Upper lobe of left lung (tissue), 6 donors: ENCODE measurements around the gene PIGU. TPM values are rescaled to one million over a fixed set of nuclear protein-coding genes. Genes with fewer than 3 reads are reported as not detected.

Experiments used
- ATAC-seq, 2 donors: fragments of 200-7000 bp; cut with Tn5 transposase; one replicate each; pipeline ENCODE4 v1.9.1; 2022; ENCODE audit warnings: mild to moderate bottlenecking in 2 of 2, moderate library complexity in 2 of 2; ENCODE audit not compliant: low FRiP score in 2 of 2
- DNase-seq, 2 donors: peaks; one replicate each; pipeline ENCODE4 v3.0.0-alpha.2; 2019 to 2020
- H3K27ac ChIP-seq, 4 donors: fragments of 200-600 bp; sonication (generic); one replicate each; pipeline ENCODE4 v1.5.1; 2016 to 2019
- H3K27me3 ChIP-seq, 4 donors: fragments of 200-600 bp; sonication (generic); one replicate each; pipeline ENCODE4 v1.5.1; 2017 to 2019
- H3K36me3 ChIP-seq, 4 donors: fragments of 200-600 bp; sonication (generic); one replicate each; pipeline ENCODE4 v1.5.1; 2016 to 2019
- H3K4me1 ChIP-seq, 4 donors: fragments of 200-600 bp; sonication (generic); one replicate each; pipeline ENCODE4 v1.5.1; 2018 to 2019
- H3K4me3 ChIP-seq, 4 donors: fragments of 200-600 bp; sonication (generic); one replicate each; pipeline ENCODE4 v1.5.1; 2017 to 2019; ENCODE audit warnings: mild to moderate bottlenecking in 2 of 4, moderate library complexity in 1 of 4
- H3K9me3 ChIP-seq, 4 donors: fragments of 200-600 bp; sonication (generic); one replicate each; pipeline ENCODE4 v1.5.1; 2018 to 2019
- CTCF ChIP-seq, 6 experiments: fragments of 450-650 bp in 4 of 6; fragments of 200-600 bp in 2 of 6; sonication (generic) in 2 of 6; IDR thresholded peaks; one replicate each; pipeline ENCODE4 v1.5.1; 2016 to 2019; ENCODE audit warnings: antibody characterized with exemption in 6 of 6
- EP300 ChIP-seq, 4 donors: sonication (generic); formaldehyde crosslinking; IDR thresholded peaks; one replicate each; pipeline ENCODE4 v1.5.1; 2017; ENCODE audit warnings: antibody characterized with exemption in 4 of 4, control low read depth in 2 of 4
- POLR2A ChIP-seq, 4 donors: fragments of 450-650 bp; IDR thresholded peaks; one replicate each; pipeline ENCODE4 v1.5.1; 2016 to 2017; ENCODE audit warnings: antibody characterized with exemption in 4 of 4, mild to moderate bottlenecking in 2 of 4
- POLR2AphosphoS5 ChIP-seq, 2 donors: sonication (generic); formaldehyde crosslinking; IDR thresholded peaks; one replicate each; pipeline ENCODE4 v1.5.1; 2017; ENCODE audit warnings: antibody characterized with exemption in 2 of 2
- WGBS, 2 donors: methylation state at CpG; one replicate each; pipeline ENCODE4 v1.1.5; 2017 to 2018; 5-methylcytosine and 5-hydroxymethylcytosine counted together
- total RNA-seq, 6 donors: library from RNA; depleted of rRNA in 4 of 6; stranded (reverse); fragments of >200 nt in 4 of 6; gene quantifications; one replicate each; pipeline versions ENCODE4 v1.1.0 to v1.2.1, GENCODE V29; 2016 to 2021
- donor health status: DM: no; HTN: no; CAD: no; lungs with moderate emphysema.
- donor health status: DM: no; HTN: yes; CAD: no; lungs with severe emphysema.

PIGU gene
- total RNA-seq, 6 donors from 2014 or later, result 8.0 to 17.1 (median 12.7) TPM

DNA sequence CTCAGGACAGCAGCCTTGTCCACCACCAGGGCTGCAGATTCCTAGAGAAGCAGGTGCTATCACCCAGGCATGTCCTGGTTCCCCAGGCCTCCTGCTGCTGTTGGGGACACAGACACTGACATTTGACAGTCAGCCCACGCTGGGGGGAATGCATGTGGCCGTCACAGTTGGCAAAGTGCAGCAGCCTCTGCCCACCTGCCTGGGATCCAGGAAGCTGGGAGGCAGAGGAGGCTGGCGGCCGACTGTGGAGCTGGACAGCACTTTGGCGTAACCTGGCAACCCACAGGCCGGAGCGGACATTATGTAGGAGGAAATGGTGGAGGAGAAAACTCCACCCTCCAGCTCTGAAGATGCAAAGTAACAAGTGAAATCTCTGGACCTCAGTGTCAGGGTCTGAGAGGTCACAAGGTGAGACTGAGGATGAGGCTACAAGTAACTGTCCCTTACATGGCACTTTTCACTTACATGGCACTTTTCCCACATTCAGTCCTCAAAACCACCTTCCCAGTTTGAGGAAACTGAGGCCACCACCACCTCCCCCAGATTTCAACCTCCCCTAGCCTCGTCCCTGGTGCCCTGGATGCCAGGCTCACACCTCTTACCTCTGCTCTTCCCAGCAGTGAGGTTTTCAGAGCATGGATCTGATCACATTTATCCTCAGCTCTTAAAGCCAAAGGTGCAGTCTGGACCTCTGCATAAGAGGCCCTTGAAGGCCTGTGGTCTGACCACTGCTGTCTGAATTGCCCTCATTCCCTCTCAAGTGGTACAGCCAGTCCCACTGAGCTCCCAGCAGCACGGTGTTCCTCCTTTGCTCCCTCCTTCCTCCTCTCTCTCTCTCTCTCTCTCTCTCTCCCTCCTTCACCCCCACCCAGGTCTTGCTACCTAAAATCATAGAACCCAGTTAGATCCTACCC is 109.7 kb downstream of the PIGU start:
- peak overlapping the region in 3 of 4 donors; percentile 20 to 62 (median 44) for H3K27ac ChIP-seq
- ATAC-seq, result peak; percentile 48 to 87
- peaks cover 0 to 15% (median 7%) of the 10 kb centered on the region in 4 donors for H3K4me1 ChIP-seq
- WGBS, 2 donors, result 64 to 71% methylated on average over 9 of the region's 9 CpGs
- DNase-seq, result peak; percentile 58 to 81
- H3K4me3 ChIP-seq, result no peak overlapping the region
- peaks cover 0 to 4% (median 0%) of the 10 kb centered on the region in 4 donors for H3K36me3 ChIP-seq
- no peaks in the 10 kb centered on the region for H3K27me3 ChIP-seq
- TF ChIP-seq POLR2A (IDR thresholded peaks at IDR 0.05), result no peak
- TF ChIP-seq POLR2AphosphoS5 (IDR thresholded peaks at IDR 0.05), result peak in 1 of 2 donors; percentile 46
- TF ChIP-seq CTCF (IDR thresholded peaks at IDR 0.05), result no peak
- TF ChIP-seq EP300 (IDR thresholded peaks at IDR 0.05), result no peak
- no peaks in the 10 kb centered on the region for H3K9me3 ChIP-seq

GRCh38 chr20:34564833-34565232 is 112.1 kb downstream of the PIGU start:
- no peak overlapping the region for H3K27ac ChIP-seq
- no peaks in the 10 kb centered on the region for H3K36me3 ChIP-seq
- H3K27me3 ChIP-seq, result no peaks in the 10 kb centered on the region
- H3K9me3 ChIP-seq, result no peaks in the 10 kb centered on the region
- no peak for ATAC-seq
- DNase-seq, result no peak
- no peak overlapping the region for H3K4me3 ChIP-seq
- WGBS, 2 donors, result 77 to 79% methylated on average over 6 to 7 of the region's 7 CpGs
- peaks cover 0 to 15% (median 1%) of the 10 kb centered on the region in 4 donors for H3K4me1 ChIP-seq
- no peak for TF ChIP-seq POLR2A (IDR thresholded peaks at IDR 0.05)
- TF ChIP-seq POLR2AphosphoS5 (IDR thresholded peaks at IDR 0.05), result no peak
- TF ChIP-seq CTCF (IDR thresholded peaks at IDR 0.05), result no peak
- no peak for TF ChIP-seq EP300 (IDR thresholded peaks at IDR 0.05)

DNA sequence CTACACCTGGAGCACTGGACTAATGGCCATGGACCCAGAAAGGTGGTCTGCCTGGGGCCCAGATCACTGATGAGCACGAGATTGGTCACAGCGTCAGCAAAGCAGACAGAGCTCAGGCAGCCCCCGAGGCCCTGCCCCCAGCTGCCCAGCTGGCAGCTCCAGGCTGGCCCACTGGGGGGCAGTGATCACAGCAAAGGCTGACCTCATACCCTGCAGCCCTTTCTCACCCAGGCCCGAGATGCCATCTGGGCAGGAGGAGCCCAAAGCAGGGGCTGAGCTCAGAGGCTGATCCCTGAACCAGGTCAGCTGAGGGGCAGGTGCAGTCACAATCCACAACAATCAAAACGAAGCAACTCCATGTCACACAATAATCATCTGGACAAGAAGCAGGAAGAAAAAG is 114.3 kb downstream of the PIGU start:
- no peaks in the 10 kb centered on the region for H3K27me3 ChIP-seq
- WGBS, 2 donors, result 68 to 80% methylated on average over 5 of the region's 5 CpGs
- H3K4me1 ChIP-seq, result peaks cover 8 to 16% (median 9%) of the 10 kb centered on the region in 4 donors
- no peak for DNase-seq
- no peak overlapping the region for H3K4me3 ChIP-seq
- no peaks in the 10 kb centered on the region for H3K9me3 ChIP-seq
- no peaks in the 10 kb centered on the region for H3K36me3 ChIP-seq
- no peak for ATAC-seq
- no peak overlapping the region for H3K27ac ChIP-seq
- peak in 5 of 6 experiments; percentile 16 to 56 (median 25) for TF ChIP-seq CTCF (IDR thresholded peaks at IDR 0.05)
- no peak for TF ChIP-seq POLR2A (IDR thresholded peaks at IDR 0.05)

- ATAC-seq (no peak), DNase-seq (no peak)
- H3K4me3 ChIP-seq, result no peak overlapping the region
- 86 to 88% methylated on average over 10 of the region's 10 CpGs for WGBS, 2 donors
- no peaks in the 10 kb centered on the region for H3K9me3 ChIP-seq
- peak overlapping the region in 1 of 4 donors; percentile 7 for H3K27ac ChIP-seq
- no peaks in the 10 kb centered on the region for H3K27me3 ChIP-seq
- H3K4me1 ChIP-seq, result peaks cover 9 to 18% (median 9%) of the 10 kb centered on the region in 4 donors
- TF ChIP-seq CTCF (IDR thresholded peaks at IDR 0.05) (no peak), POLR2A (IDR thresholded peaks at IDR 0.05) (no peak), EP300 (IDR thresholded peaks at IDR 0.05) (no peak), POLR2AphosphoS5 (IDR thresholded peaks at IDR 0.05) (no peak)
- H3K36me3 ChIP-seq, result no peaks in the 10 kb centered on the region
Measured at GRCh38 chr20:34561661-34562060, 115.2 kb downstream of the PIGU start.
